ENCODE measurements around the gene EBPL. TPM values are rescaled to one million over a fixed set of nuclear protein-coding genes. Genes with fewer than 3 reads are reported as not detected.

EBPL gene
- total RNA-seq, 1 donor from 2014 or later: 55.4 TPM

DNA sequence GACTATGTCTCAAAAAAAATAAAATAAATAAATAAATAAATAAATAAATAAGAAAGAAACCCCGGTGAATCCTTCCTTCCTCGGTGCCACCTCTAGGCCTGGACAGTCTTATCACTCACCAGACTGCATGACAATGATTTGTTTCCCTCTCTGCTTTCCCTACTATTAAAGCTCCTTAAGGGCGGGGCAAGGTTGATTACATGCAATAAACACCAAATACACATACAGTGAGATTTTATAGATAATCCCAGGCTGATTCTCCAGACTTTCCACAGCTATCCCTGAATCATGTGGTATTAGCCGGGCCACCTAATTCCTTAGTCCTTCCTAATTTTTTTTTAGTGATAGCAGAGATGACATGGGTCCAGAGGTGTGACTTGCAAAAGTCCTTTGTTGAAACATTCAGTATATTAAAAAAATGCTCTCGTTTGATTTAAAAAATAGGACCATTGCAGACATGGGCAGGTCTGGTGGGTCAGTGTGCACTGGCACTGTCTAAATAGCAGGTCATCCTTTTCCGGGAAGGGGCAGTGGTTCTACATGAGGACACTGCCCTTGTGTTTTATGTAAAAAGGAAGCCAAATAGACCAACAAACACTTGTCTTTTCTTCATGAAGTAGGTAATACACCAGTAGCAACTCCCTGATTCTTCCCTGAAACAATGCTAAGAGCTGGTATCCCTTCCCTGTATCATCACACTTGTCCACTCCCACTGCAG, 14.5 kb downstream of the EBPL start:
- DNase-seq (ENCODE audit: low read depth): no peak

DNA sequence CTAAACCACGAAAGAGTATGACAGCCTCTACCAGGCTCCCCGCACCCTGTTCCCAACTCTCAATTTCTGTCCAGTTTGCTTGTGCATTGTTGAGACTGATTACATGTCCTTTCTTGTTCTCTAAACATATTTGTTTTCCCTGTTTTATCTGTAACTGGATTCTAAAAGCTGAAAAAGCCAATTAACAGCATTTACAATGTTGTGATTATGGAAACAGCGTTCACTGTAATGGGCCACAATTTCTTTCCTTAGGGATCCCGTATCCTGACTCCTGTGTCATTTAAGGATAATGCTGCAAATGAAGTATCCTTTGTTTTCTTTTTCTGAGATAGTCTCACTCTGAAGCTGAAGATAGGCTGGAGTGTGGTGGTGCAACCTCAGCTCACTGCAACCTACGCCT, 20.5 kb downstream of the EBPL start:
- DNase-seq (ENCODE audit: low read depth): no peak

DNA sequence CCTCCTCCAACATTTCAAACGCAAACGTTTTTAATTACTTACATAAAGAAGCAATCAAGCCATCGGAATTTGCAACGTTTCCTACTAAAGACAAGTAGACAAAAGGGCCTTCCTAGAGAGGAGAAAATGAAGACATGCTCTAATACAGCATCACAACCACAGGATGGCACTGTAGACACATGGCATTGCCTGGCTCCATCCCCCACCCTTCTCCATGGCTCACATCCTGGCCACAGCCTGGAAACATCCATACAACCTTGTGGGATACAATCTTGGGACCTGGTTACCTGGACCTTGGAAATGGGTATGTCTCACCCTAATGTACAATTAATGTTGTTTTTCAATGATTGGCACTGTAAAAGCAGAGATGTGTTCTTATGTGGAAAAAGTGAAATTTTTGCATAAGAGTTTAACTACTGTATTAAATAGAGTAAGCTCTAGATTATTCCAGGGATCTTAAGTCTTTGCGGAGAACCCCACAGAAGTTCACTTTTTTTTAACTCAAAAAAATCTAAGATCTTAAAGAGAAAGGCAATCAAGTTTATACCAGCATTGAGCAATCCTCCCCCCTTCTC, 21.5 kb downstream of the EBPL start:
- DNase-seq (ENCODE audit: low read depth): peak; percentile 65

DNA sequence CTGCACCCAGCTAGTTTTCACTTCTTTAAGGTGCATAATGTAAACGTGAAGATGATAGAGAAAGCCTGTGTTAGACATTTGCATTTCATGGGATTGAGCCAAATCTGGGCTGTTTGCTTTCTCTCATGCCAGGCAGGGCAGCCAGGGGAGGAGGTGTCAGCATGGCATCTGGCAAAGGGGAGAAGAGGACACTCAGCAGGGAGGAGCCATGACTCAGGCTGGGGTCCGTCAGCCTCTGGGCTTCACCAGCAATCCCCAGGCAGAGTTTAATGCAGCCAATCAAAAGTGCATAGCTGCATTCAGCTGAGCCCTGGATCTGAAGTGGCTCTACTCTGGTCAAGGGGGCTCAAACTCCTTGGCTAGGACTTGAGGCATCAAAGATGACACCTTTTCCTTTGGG, 23.5 kb downstream of the EBPL start:
- no peak for DNase-seq (ENCODE audit: low read depth)

DNA sequence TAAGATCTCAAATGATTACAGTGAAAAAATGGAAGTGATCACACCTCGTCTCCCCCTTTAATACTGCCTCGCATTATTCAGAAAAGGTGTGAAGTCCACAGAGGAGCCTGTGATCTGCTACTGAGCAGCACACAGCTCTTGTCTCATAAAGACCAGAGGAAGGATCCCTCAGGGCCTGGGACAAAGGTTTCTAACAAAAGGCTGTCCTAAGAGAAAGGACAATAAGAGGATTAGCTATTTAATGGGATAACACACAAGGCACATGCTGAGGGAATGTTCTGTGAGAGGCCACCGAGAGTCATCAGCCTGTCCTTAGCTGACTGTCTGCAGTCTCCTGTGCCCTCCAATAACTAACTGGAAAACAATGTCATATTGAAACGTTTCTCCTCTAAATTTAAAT, 26.7 kb downstream of the EBPL start:
- no peak for DNase-seq (ENCODE audit: low read depth)

DNA sequence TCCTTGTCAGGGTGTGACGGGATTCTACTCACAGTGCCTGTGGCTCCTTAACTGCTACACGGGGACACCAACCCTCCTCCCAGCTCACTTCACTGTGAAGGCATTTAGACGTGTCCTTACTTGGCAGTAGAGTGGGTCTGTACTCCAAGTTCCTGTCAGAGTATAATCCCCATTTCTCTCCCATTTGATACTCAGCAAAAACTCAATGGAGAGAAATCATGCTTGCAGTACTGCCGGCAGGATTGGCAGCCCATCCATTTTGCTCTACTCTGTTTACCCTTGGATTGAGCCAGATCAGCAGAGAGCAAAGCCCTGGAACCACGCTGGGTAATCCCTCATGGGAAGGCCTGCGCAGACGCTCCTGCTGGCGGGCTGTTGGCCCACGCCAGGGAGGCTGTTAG, 34.0 kb downstream of the EBPL start:
- no peak for DNase-seq (ENCODE audit: low read depth)

DNA sequence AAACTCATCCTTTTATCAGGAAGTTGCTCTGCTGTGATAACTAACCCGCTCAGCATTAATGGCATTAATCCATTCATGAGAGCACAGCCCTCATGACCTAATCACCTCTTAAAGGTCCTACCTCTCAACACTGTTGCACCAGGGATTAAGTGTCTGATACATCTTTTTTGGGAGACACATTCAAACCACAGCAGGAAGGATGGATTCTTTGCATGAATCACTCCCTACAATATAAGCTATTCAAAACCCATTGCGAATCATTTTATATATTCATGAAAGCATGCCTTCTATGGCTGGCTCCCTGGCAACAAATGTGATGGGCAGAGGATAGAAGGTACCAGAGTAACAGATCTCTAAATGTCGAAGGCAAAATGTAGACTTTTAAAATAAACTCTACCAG, 35.4 kb downstream of the EBPL start:
- DNase-seq (ENCODE audit: low read depth): no peak

DNA sequence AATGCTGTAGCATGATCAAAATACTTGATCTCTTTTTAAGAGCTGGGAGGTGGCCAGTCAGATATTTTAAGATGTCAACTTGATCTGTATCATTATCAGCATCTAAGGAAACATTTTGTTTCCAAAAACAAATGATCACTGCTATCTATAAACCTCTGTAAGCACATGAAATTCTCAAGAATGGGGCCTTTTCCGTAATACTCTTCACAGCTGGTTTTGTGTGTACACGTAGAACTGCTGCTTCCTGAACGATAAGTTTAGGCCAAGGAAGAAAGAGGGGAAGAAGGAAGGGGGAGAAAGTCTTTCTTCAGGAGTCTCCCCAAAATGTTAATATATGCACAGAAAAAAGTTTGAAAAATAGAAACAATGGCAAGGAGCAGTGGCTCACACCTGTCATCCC, 37.3 kb downstream of the EBPL start:
- DNase-seq (ENCODE audit: low read depth): no peak

DNA sequence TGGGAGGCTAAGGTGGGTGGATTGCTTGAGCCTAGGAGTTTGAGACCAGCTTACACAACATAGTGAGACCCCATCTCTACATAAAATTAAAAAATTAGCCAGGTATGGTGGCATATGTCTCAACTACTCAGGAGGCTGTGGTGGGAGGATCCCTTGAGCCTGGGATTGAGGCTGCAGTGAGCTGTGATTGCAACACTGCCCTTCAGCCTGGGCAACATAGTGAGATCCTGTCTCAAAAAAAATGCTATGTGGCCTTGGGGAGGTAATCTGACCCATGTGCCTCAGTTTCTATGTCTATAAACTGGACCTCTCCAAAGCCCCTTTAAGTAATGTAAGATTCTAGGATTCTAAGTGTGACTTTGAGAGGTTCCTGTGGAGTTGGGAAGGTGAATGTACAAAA, 37.8 kb downstream of the EBPL start:
- DNase-seq (ENCODE audit: low read depth): no peak

DNA sequence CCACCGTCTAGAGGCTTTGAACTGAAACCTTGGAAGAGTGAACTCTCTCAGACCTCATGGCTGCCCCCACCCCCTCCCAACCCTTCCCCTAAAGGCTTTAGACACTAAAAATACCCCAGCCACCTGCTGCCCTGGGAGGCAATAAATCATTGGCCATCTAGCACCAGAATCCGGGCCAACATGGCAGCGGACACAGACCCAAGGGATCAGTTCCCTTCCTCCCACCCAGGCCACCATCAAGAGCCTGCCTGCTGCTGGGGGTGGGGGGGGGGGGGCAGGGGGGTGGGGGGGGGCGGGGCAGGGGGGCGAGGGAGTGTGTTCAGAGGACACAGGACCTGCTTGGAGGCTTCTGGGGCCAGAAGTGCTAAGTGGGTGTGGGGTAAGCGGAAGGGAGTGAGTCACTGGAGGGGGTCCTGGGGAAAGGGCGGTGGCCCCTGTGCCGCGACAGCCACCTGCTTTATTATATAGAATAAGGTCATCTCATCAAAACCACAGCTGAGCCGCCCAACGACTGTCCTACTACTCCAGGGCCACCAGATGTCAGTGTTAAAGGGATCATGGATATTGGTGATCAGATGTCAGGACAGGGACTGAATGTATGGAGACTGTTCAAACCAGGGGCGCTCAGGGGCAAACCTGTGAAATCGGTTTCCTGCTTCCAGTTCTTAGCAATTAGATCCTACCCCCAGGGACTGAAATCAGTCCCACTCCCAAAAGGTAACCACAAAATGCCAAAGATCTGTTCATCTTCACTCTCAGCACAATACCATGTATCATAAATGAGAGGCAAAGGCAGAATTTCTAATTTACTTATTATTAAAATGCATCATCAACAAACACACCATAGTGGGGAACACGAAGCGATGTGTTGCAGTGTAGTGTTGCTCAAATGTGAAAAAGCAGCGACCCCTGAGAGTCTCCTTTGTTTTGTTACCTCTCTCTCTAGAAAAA, 38.7 kb downstream of the EBPL start:
- no peak for DNase-seq (ENCODE audit: low read depth)

DNA sequence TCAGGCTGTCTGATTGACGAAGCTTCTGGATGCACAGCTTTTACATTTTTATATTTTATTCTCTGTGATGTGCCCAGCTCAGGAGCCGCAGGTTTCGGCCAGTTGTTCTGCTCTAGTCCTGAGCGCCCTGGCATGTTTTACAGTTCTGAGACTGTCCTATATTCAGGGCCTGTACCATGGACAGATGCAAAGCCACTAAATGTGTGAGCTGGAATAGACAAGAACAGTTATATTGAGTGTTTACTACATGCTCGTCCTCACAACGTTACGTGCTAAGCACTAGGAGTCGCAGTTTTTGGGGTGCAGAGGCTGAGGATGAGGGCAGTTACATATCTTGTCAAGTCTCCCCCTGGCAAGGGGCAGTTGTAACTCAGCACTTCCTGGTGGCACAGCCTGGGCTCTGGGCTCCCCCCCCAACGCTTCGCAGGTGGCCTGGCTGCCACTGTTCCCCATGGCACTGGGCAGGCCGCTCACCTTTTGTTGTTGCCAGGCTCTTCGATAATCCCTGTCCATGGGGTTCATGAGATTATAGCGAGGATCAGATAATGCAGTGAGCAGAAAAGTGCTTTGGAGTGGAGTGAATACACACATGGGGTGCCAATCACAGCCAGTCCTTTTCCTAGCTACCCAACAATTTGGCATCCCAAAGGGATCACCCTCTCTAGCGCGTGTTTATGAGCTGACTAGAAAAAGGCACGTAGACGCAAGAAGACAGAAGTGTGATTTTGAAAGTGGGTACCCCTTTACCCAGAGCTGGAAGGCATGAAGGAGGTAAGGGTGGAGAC, 39.5 kb downstream of the EBPL start:
- DNase-seq (ENCODE audit: low read depth): no peak

DNA sequence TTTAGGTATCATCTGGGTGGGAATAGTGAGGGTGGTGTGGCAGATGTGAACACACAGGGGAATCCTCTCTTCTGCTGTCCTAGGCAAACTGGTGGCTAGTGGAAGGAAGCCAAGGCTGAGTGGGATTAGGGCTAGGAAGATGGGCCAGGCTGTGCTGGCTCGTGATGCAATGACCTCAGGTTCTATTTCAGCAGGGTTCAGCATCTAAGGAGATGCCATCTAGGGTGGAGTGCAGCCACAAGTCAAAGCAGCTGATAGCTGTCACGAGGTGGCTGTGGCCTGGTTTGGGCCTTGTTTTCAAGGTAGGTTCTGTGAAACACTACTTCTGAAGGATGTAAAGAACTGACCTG, 41.3 kb downstream of the EBPL start:
- DNase-seq (ENCODE audit: low read depth): no peak

DNA sequence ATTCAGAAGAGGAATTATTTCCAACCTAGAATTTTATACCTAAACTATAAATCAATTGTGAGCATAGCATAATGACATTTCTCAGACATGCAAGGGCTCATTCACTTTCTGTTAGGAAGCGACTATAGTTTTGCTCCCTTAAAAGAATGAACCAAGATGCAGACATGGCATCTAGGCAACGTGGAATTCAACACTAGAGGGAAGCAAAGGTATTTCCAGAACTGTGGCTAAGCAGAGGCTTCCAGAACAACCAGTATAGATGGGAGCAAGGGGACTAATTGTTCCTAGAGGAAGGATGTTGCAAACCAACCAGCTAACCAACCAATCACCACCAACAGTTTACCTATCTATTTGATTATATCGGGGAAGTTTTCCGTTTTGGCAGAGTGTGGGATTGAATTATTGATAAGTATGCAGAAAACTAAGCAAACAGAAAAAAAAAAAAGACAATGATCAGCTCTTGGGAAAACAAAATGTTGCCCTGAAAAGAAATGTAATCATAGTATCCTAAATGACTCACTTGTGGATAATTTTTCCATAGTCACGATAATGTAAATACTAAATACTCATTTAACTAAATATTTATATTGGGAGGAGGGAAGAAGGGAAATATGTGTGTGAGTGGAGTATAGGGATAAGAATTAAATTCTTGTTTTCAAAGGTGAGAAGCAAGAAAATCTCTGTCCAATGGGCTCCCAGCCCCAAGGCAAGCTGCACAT, 41.9 kb downstream of the EBPL start:
- DNase-seq (ENCODE audit: low read depth): peak; percentile 44

DNA sequence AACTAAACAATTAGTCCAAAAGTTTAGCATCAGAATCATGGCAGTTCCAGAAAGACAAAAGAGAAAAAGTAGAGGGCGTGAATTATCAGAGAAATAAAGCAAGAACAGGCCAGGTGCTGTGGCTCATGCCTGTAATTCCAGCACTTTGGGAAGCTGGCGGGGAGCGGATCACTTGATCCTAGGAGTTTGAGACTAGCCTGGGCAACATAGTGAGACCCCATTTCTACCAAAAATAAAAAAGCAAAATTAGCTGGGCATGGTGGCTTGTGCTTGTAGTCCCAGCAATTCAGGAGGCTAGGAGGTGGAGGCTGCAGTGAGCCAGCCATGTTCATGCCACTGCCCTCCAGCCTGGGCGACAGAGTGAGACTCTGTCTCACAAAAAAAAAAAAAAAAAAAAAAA, 44.6 kb downstream of the EBPL start:
- no peak for DNase-seq (ENCODE audit: low read depth)

DNA sequence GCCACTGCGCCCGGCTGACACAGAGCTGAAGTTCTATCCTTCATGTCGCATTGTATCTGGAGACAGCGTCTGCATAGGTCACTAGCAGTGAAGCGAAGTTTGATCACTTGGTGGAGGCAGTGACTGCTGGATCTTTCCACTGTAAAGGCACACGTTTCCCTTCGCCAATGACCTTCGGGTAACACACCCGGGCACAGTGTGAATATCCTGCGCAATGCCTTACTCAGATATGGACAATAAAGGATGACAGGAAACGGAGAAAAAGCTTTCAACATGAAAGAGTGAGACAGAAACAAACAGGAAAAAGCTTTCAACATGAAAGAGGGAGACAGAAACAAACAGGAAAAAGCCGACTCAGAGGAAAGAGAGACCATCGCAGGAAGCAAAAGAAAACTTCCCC, 45.8 kb downstream of the EBPL start:
- no peak for DNase-seq (ENCODE audit: low read depth)

DNA sequence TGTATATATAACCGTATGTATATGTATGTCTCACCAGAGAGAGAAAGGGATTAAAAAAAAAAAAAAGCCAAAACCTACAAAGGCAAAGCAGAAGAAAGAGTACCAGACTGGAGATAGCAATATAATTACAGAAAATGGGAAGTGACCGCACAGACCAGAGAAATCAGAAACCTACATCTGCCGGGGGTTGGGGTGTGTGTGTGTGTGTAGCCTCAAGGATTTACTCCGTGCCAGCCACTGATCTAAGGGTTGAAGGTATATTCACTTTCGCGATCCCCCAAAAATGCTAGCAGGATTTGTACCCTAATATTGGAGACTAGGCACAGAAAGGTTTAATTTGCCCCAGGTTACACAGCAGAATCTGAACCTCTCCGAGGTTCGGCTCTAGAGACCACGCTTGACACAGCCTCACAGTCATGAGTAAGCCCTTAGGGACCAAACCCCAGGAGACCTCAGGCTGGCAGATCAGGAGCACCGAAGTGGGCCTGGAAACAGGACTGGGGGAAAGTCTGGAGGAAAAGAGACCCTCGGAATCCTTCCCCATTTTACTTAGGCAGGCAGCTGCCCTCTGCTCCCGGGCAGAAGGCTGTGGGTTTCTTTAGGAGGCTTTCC, 48.1 kb downstream of the EBPL start:
- DNase-seq (ENCODE audit: low read depth): no peak

DNA sequence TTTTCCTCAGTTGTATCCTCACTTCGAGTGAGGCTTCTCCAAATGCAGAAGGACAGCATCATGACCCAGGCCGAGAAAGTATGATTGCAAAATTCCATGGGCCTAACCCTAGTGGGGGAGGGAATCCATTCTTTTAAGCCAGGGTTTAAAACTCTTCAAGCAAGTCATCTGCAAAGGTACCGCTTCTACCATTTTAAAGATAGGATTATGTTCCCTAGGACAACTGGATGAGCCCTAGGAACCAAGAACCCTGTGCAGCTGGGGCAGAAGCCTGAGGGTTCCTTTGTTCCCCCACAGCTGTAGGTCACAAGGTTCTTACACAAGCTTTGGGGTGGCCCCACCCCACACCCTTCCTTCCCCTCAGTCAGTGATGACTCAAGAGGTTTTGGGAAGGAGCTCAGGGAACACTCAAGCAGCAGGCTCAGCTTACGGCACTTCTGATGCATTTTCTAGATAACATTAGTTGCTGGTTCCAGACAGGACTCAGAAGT, 49.4 kb downstream of the EBPL start:
- DNase-seq (ENCODE audit: low read depth): no peak

DNA sequence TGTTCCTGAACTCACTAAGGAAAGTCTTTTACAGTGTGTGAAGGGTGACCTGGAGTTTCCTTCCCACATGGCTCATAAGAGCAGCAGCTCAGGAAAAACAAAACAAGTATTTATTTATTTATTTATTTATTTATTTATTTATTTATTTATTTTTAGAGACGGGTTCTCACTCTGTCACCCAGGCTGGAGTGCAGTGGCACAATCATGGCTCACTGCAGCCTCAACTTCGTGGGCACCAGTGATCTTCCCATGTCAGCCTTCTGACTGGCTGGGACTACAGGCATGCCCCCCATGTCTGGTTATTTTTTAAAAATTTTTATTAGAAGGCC, 52.6 kb downstream of the EBPL start:
- no peak for DNase-seq (ENCODE audit: low read depth)

DNA sequence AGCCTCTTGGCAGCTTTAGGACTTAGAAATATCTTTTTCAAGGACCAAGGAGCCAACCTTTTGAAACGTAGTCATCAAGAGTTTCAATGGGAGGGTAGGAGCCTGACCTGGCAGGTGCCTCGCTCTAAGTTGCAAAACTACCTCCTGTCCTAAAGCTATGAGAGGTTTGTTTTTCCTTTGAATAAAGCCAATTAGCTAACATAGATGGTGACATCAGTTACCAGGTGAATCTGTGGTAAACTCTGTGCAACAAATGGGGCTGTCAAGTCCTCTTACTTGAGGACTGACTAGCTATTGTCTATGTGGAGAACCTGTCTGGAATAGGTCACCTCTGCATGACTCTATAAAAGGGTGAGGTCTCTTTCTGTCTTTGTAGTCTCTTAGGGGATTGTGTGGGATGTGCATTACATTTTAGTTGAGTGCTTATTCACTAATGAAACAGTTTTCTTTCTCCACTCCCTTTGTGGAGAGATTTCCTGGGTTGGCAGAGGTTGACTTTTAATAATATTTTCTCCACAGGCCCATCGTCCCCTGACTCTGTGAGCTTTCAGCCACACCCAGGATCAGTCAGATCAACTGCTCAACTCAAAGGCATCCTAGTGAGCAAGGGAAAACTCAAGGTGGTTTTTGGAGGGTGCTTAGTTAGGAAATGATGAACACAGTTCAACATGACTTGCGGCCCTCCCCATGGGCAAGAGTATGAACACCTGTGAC, 53.1 kb downstream of the EBPL start:
- DNase-seq (ENCODE audit: low read depth): no peak

DNA sequence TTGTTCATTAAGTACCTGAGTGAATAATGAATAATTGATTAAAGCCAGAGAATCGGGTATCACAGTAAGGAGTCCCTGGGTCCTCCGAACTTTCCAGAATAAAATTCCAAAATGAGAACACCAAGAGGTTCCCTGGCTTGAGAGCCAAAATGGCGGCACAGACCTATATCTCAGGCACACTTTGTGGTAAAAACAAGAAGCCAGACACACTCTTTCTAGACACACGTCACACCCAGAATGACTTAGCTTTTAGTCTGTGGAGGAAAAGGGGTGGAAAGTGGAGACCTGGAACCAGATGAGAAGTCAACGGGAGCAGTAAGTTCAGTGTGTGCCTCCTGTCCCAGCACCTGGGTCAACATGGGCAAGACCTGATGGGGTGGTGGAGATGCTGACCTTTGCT, 54.6 kb downstream of the EBPL start:
- no peak for DNase-seq (ENCODE audit: low read depth)

All from renal cortical epithelial cell (primary cell).